Neural cell (in vitro differentiated cells): ENCODE data around the gene PRR18. TPM values are rescaled to one million over a fixed set of nuclear protein-coding genes. Genes with fewer than 3 reads are reported as not detected.
A peak's percentile ranks its signal among the peaks of the same experiment; 100 is the strongest.

ENCODE experiments used
- H2AFZ ChIP-seq: fragments of 200-600, 300-800 bp; sonication (generic), shearing (Covaris generic); 2 replicates; pipeline ENCODE4 v1.6.0; 2014; ENCODE audit warnings: low read depth, mild to moderate bottlenecking, antibody characterized with exemption, low read length, moderate library complexity
- H3F3A ChIP-seq: fragments of 200-600 bp; shearing (Covaris generic); 2 replicates; pipeline ENCODE4 v1.6.1; 2016; ENCODE audit warnings: mild to moderate bottlenecking, moderate library complexity, mixed read lengths, antibody characterized with exemption, low read length; ENCODE audit not compliant: insufficient read depth, poor library complexity, severe bottlenecking
- H3K27ac ChIP-seq: fragments of 200-600, 300-800 bp; sonication (generic), shearing (Covaris generic); 2 replicates; pipeline ENCODE4 v1.5.1; 2014; ENCODE audit warnings: mild to moderate bottlenecking, low read length, moderate library complexity
- H3K27me3 ChIP-seq: fragments of 300-800, 200-600 bp; sonication (generic), shearing (Covaris generic); 2 replicates; pipeline ENCODE4 v1.6.0; 2014; ENCODE audit warnings: mild to moderate bottlenecking, low read depth, low read length, moderate library complexity; ENCODE audit not compliant: insufficient read depth
- H3K36me3 ChIP-seq: fragments of 300-800, 200-600 bp; sonication (generic), shearing (Covaris generic); 2 replicates; pipeline ENCODE4 v1.5.1; 2014; ENCODE audit warnings: mild to moderate bottlenecking, antibody characterized with exemption, low read length, moderate library complexity; ENCODE audit not compliant: insufficient read depth
- H3K4me2 ChIP-seq: fragments of 300-800, 200-600 bp; sonication (generic), shearing (Covaris generic); 2 replicates; pipeline ENCODE4 v1.6.0; 2014; ENCODE audit warnings: mild to moderate bottlenecking, low read length
- H3K4me3 ChIP-seq: fragments of 300-800, 200-600 bp; sonication (generic), shearing (Covaris generic); 2 replicates; pipeline ENCODE4 v1.5.1; 2014; ENCODE audit warnings: mild to moderate bottlenecking, low read length, moderate library complexity
- H3K79me2 ChIP-seq: fragments of 200-600 bp; shearing (Covaris generic); replicated peaks from 2 replicates; pipeline ENCODE4 v1.6.0; 2014; ENCODE audit warnings: mild to moderate bottlenecking, low read length, moderate library complexity; ENCODE audit not compliant: insufficient read depth
- H3K9ac ChIP-seq: fragments of 300-800, 200-600 bp; sonication (generic), shearing (Covaris generic); 2 replicates; pipeline ENCODE4 v1.6.1; 2016; ENCODE audit warnings: mild to moderate bottlenecking, low read length, mixed read lengths
- H3K9me2 ChIP-seq: fragments of 200-600 bp; shearing (Covaris generic); 2 replicates; pipeline ENCODE4 v1.6.1; 2016; ENCODE audit warnings: mild to moderate bottlenecking, low read length, mixed read lengths; ENCODE audit not compliant: insufficient read depth
- H3K9me3 ChIP-seq: fragments of 200-600, 300-800 bp; sonication (generic), shearing (Covaris generic); 2 replicates; pipeline ENCODE4 v1.6.1; 2016; ENCODE audit warnings: mild to moderate bottlenecking, mixed run types, low read length, moderate library complexity, mixed read lengths
- H4K20me1 ChIP-seq: fragments of 200-600 bp; shearing (Covaris generic); 2 replicates; pipeline ENCODE4 v1.6.1; 2016; ENCODE audit warnings: mild to moderate bottlenecking, mixed run types; ENCODE audit not compliant: insufficient read depth
- EP300 ChIP-seq: fragments of 450-650 bp; conservative IDR thresholded peaks from 2 replicates; pipeline ENCODE4 v1.6.1; 2014; ENCODE audit warnings: antibody characterized with exemption, mild to moderate bottlenecking, moderate library complexity; ENCODE audit not compliant: poor library complexity, severe bottlenecking
- EZH2 ChIP-seq: fragments of 200-600, 300-800 bp; shearing (Covaris generic), sonication (generic); IDR thresholded peaks from 2 replicates; pipeline ENCODE4 v1.6.1; 2014; ENCODE audit warnings: antibody characterized with exemption, low read length, borderline replicate concordance, mild to moderate bottlenecking; ENCODE audit not compliant: insufficient read depth, poor library complexity, severe bottlenecking
- MXI1 ChIP-seq: fragments of 450-650 bp; conservative IDR thresholded peaks from 2 replicates; pipeline ENCODE4 v1.6.1; 2014; ENCODE audit warnings: antibody characterized with exemption, mild to moderate bottlenecking; ENCODE audit not compliant: poor library complexity, severe bottlenecking
- POLR2AphosphoS5 ChIP-seq: IDR thresholded peaks from 2 replicates; pipeline ENCODE4 v1.6.1; 2012
- RAD21 ChIP-seq: fragments of 450-650 bp; conservative IDR thresholded peaks from 2 replicates; pipeline ENCODE4 v1.6.1; 2014; ENCODE audit warnings: antibody characterized with exemption, mild to moderate bottlenecking, moderate library complexity
- REST ChIP-seq: IDR thresholded peaks from 2 replicates; pipeline ENCODE4 v1.6.1; 2012; ENCODE audit warnings: borderline replicate concordance
- SMC3 ChIP-seq: fragments of 450-650 bp; conservative IDR thresholded peaks from 2 replicates; pipeline ENCODE4 v1.6.1; 2014; ENCODE audit warnings: antibody characterized with exemption, mild to moderate bottlenecking, moderate library complexity; ENCODE audit not compliant: poor library complexity
- TAF1 ChIP-seq: IDR thresholded peaks from 2 replicates; pipeline ENCODE4 v1.6.1; 2012; ENCODE audit warnings: low read depth
- polyA plus RNA-seq: library from polyadenylated mRNA; depleted of rRNA; stranded (reverse); fragments of >200 nt; gene quantifications from 2 replicates; pipeline ENCODE4 v1.2.3, GENCODE V29; 2014

PRR18 gene
- polyA plus RNA-seq, 1 donor from 2014 or later = not detected

- Histone ChIP-seq H3K4me3 (peak overlapping the region; percentile 18), H3K9me3 (no peaks in the 10 kb centered on the region), H3K9me2 (no peaks in the 10 kb centered on the region), H3K4me2 (no peak overlapping the region), H3K79me2 (no peaks in the 10 kb centered on the region), H3K36me3 (no peaks in the 10 kb centered on the region), H3K27ac (no peak overlapping the region), H3K27me3 (no peaks in the 10 kb centered on the region), H4K20me1 (no peaks in the 10 kb centered on the region), H3K9ac (no peak overlapping the region), H2AFZ (no peak overlapping the region), H3F3A (no peaks in the 10 kb centered on the region)
- TF ChIP-seq REST (no peak), RAD21 (no peak), EP300 (no peak), MXI1 (no peak)
Measured at GRCh38 chr6:166293731-166294584, 14.2 kb downstream of the PRR18 start.

GRCh38 chr6:166289207-166290060, 18.8 kb downstream of the PRR18 start:
- H4K20me1 ChIP-seq = no peaks in the 10 kb centered on the region
- no peak overlapping the region for H3K4me3 ChIP-seq
- no peaks in the 10 kb centered on the region for H3K27me3 ChIP-seq
- no peak overlapping the region for H3K4me2 ChIP-seq
- no peak overlapping the region for H3K27ac ChIP-seq
- no peaks in the 10 kb centered on the region for H3F3A ChIP-seq
- TF ChIP-seq EZH2 (no peak), SMC3 (no peak), REST (no peak), POLR2AphosphoS5 (no peak), TAF1 (no peak), MXI1 (no peak)
- H3K36me3 ChIP-seq = no peaks in the 10 kb centered on the region
- H3K9ac ChIP-seq = no peak overlapping the region
- no peak overlapping the region for H2AFZ ChIP-seq
- H3K9me2 ChIP-seq = no peaks in the 10 kb centered on the region
- no peaks in the 10 kb centered on the region for H3K79me2 ChIP-seq
- H3K9me3 ChIP-seq = no peaks in the 10 kb centered on the region
